ENCODE results near the gene OTUD6A. TPM values are rescaled to one million over a fixed set of nuclear protein-coding genes. Genes with fewer than 3 reads are reported as not detected.
"Not testable (repeated sequence)": the region's sequence is repeated elsewhere in the genome, so short reads cannot be mapped to it uniquely, and the experiment has no call there.

Gene OTUD6A
- total RNA-seq, 1 donor from 2014 or later, result not detected

- Histone ChIP-seq H3K27me3 (ENCODE audit: control insufficient read depth, insufficient read depth, low read length) (no peaks in the 10 kb centered on the region), H3K4me3 (ENCODE audit: low read depth, low read length) (no peak overlapping the region), H3K36me3 (ENCODE audit: control insufficient read depth, insufficient read depth, low read length) (no peaks in the 10 kb centered on the region)
- no peak for TF ChIP-seq CTCF (IDR thresholded peaks at IDR 0.05; ENCODE audit: insufficient read depth, low read length, severe bottlenecking)
- FAIRE-seq (no peak), DNase-seq (ENCODE audit: low read depth) (no peak)
These were observed 26.5 kb downstream of the OTUD6A start for GRCh38 chrX:70088751-70089150.

GRCh38 chrX:70089604-70090297 lies 27.5 kb downstream of the OTUD6A start:
- no peak for FAIRE-seq
- DNase-seq (ENCODE audit: low read depth), result peak; percentile 3
- H3K4me3 ChIP-seq (ENCODE audit: low read depth, low read length), result no peak overlapping the region
- H3K36me3 ChIP-seq (ENCODE audit: control insufficient read depth, insufficient read depth, low read length), result no peaks in the 10 kb centered on the region
- no peaks in the 10 kb centered on the region for H3K27me3 ChIP-seq (ENCODE audit: control insufficient read depth, insufficient read depth, low read length)
- no peak for TF ChIP-seq CTCF (IDR thresholded peaks at IDR 0.05; ENCODE audit: insufficient read depth, low read length, severe bottlenecking)

GRCh38 chrX:70092247-70092646 lies 30.0 kb downstream of the OTUD6A start:
- H3K36me3 ChIP-seq (ENCODE audit: control insufficient read depth, insufficient read depth, low read length), result no peaks in the 10 kb centered on the region
- TF ChIP-seq CTCF (IDR thresholded peaks at IDR 0.05; ENCODE audit: insufficient read depth, low read length, severe bottlenecking), result no peak
- H3K27me3 ChIP-seq (ENCODE audit: control insufficient read depth, insufficient read depth, low read length), result no peaks in the 10 kb centered on the region
- peak; percentile 82 for FAIRE-seq
- no peak overlapping the region for H3K4me3 ChIP-seq (ENCODE audit: low read depth, low read length)
- DNase-seq (ENCODE audit: low read depth), result no peak

GRCh38 chrX:70096052-70096451 lies 33.8 kb downstream of the OTUD6A start:
- no peaks in the 10 kb centered on the region for H3K36me3 ChIP-seq (ENCODE audit: control insufficient read depth, insufficient read depth, low read length)
- TF ChIP-seq CTCF (IDR thresholded peaks at IDR 0.05; ENCODE audit: insufficient read depth, low read length, severe bottlenecking), result peak; percentile 55
- DNase-seq (ENCODE audit: low read depth), result peak; percentile 32
- no peak overlapping the region for H3K4me3 ChIP-seq (ENCODE audit: low read depth, low read length)
- FAIRE-seq, result no peak
- H3K27me3 ChIP-seq (ENCODE audit: control insufficient read depth, insufficient read depth, low read length), result no peaks in the 10 kb centered on the region

- no peaks in the 10 kb centered on the region for H3K36me3 ChIP-seq (ENCODE audit: control insufficient read depth, insufficient read depth, low read length)
- FAIRE-seq (no peak), DNase-seq (ENCODE audit: low read depth) (no peak)
- no peak overlapping the region for H3K4me3 ChIP-seq (ENCODE audit: low read depth, low read length)
- no peak for TF ChIP-seq CTCF (IDR thresholded peaks at IDR 0.05; ENCODE audit: insufficient read depth, low read length, severe bottlenecking)
- H3K27me3 ChIP-seq (ENCODE audit: control insufficient read depth, insufficient read depth, low read length), result no peaks in the 10 kb centered on the region
These were observed 43.0 kb downstream of the OTUD6A start for GRCh38 chrX:70105229-70105628.

- H3K27me3 ChIP-seq (ENCODE audit: control insufficient read depth, insufficient read depth, low read length); H3K4me3 ChIP-seq (ENCODE audit: low read depth, low read length); H3K36me3 ChIP-seq (ENCODE audit: control insufficient read depth, insufficient read depth, low read length); FAIRE-seq; DNase-seq (ENCODE audit: low read depth): not testable (repeated sequence)
These were observed 49.3 kb downstream of the OTUD6A start for GRCh38 chrX:70111436-70112026.

Other genes starting within 250 kb of the OTUD6A start
- gene AWAT2, start 12.5 kb upstream of the OTUD6A start, total RNA-seq, result not detected in 2 replicates
- 75.8 and 107 TPM in 2 replicates for gene IGBP1, start 71.0 kb downstream of the OTUD6A start, total RNA-seq
- gene DGAT2L6, start 115.0 kb downstream of the OTUD6A start, total RNA-seq, result not detected in 2 replicates
- not detected in 2 replicates for gene AWAT1, start 172.2 kb downstream of the OTUD6A start, total RNA-seq
- gene P2RY4, start 197.7 kb downstream of the OTUD6A start, total RNA-seq, result 0.13 TPM in 1 of 2 replicates, not detected in the other
- gene ARR3, start 205.9 kb downstream of the OTUD6A start, total RNA-seq, result not detected in 2 replicates
- not detected in 2 replicates for gene RAB41, start 219.7 kb downstream of the OTUD6A start, total RNA-seq
- 18.7 and 31.0 TPM in 2 replicates for gene PDZD11, start 227.5 kb downstream of the OTUD6A start, total RNA-seq
- gene KIF4A, start 227.6 kb downstream of the OTUD6A start, total RNA-seq, result 0.26 and 0.64 TPM in 2 replicates